ENCODE results near the gene ATP8A1.

GRCh38 chr4:42395595-42395994 lies 261.3 kb downstream of the ATP8A1 start:
- TF ChIP-seq CTCF (IDR thresholded peaks at IDR 0.05) (no peak), POLR2A (IDR thresholded peaks at IDR 0.05) (no peak), POLR2AphosphoS5 (IDR thresholded peaks at IDR 0.05) (no peak)

Data from prostate gland (tissue), 2 donors.